GM18873 (cell line): Measurements from ENCODE around the gene SPAG16.

Experiments
- ATAC-seq: cut with Tn5 transposase; IDR thresholded peaks from one replicate; pipeline ENCODE4 v1.9.1; 2021; ENCODE audit warnings: mild to moderate bottlenecking, moderate library complexity, moderate number of reproducible peaks; ENCODE audit not compliant: unreplicated experiment, low FRiP score

The SPAG16 gene

GRCh38 chr2:214412679-214413078 lies 1128.4 kb downstream of the SPAG16 start:
- ATAC-seq, result no peak

GRCh38 chr2:214436470-214436869 lies 1152.2 kb downstream of the SPAG16 start:
- ATAC-seq, result no peak

GRCh38 chr2:214450118-214450894 lies 1166.0 kb downstream of the SPAG16 start:
- ATAC-seq, result no peak

- no peak for ATAC-seq
Observed at GRCh38 chr2:214451516-214452275, 1167.4 kb downstream of the SPAG16 start.
